H1 (cell line): ENCODE results near the gene SCN7A. TPM values are rescaled to one million over a fixed set of nuclear protein-coding genes. Genes with fewer than 3 reads are reported as not detected.
A peak's percentile ranks its signal among the peaks of the same experiment; 100 is the strongest.

Experiments
- ASH2L ChIP-seq: fragments of 200-600, 300-600 bp; sonication (generic); IDR thresholded peaks from one replicate; pipeline ENCODE4 v1.7.1; 2017; ENCODE audit warnings: low read length
- CBX8 ChIP-seq: fragments of 300-800, 300-1000 bp; sonication (generic); IDR thresholded peaks from 2 replicates; pipeline ENCODE4 v1.7.1; 2016; ENCODE audit warnings: low read depth, low read length, borderline replicate concordance
- CHD7 ChIP-seq: fragments of 300-600 bp; sonication (generic); IDR thresholded peaks from 2 replicates; pipeline ENCODE4 v1.7.1; 2012; ENCODE audit warnings: low read length, moderate library complexity, mild to moderate bottlenecking, inconsistent platforms; ENCODE audit not compliant: insufficient replicate concordance
- JUN ChIP-seq: IDR thresholded peaks from 2 replicates; pipeline ENCODE4 v1.6.1; 2011; ENCODE audit warnings: low read depth, mild to moderate bottlenecking, improper control_type of control experiment, low read length
- KDM5A ChIP-seq: fragments of 200-600 bp; IDR thresholded peaks from 2 replicates; pipeline ENCODE4 v1.7.1; 2012; ENCODE audit warnings: mild to moderate bottlenecking, low read length, inconsistent platforms, mixed read lengths
- RBBP5 ChIP-seq: IDR thresholded peaks from 2 replicates; pipeline ENCODE4 v1.7.1; 2012; ENCODE audit warnings: low read depth, mild to moderate bottlenecking, inconsistent platforms, low read length, moderate library complexity, borderline replicate concordance
- SIN3A ChIP-seq, 2 experiments: IDR thresholded peaks in 1 of 2; conservative IDR thresholded peaks in 1 of 2; 2 replicates each; pipeline ENCODE4 v1.6.1; 2011 to 2012; ENCODE audit warnings: low read length in 2 of 2, improper control_type of control experiment in 1 of 2, low read depth in 1 of 2, mild to moderate bottlenecking in 1 of 2
- polyA plus RNA-seq, 7 experiments: library from polyadenylated mRNA; depleted of rRNA in 3 of 7; stranded (reverse) in 5 of 7; unstranded in 2 of 7; fragments of >200 nt in 5 of 7; fragments of 200-250 nt in 2 of 7; gene quantifications; 1 replicate in 5 of 7; 2 replicates in 1 of 7; 4 replicates in 1 of 7; pipeline versions ENCODE4 v1.2.1 to v1.2.3, GENCODE V29; 2011 to 2013; ENCODE audit warnings: missing spikeins in 2 of 7, mixed read lengths in 2 of 7
- total RNA-seq: library from RNA; stranded (reverse); fragmentation: NEBNext Ultra II Directional; extraction: Animal tissue kit (Norgen Biotek cat#: 25700); gene quantifications from 2 replicates; pipeline ENCODE4 v1.2.1, GENCODE V29; 2021

SCN7A gene
- total and polyA plus RNA-seq, 2 of the 8 experiments (the other 6 are each of a cell fraction or from before 2014, with no cell fraction given) = 0.09 to 0.19 TPM

GRCh38 chr2:166375736-166376487, 118.1 kb downstream of the SCN7A start, which contains the start of gene SCN9A (continued):
- no peak for TF ChIP-seq CHD7
- TF ChIP-seq SIN3A (conservative IDR thresholded peaks at IDR 0.05 in 1 of 2, IDR thresholded peaks at IDR 0.05 in 1 of 2; ENCODE audit: low read depth in 1 of 2, low read length in 2 of 2) = peak; percentile 23 to 61; a peak in 1 of 4 replicates
- peak; percentile 96 for TF ChIP-seq ASH2L
- no peak for TF ChIP-seq KDM5A
- no peak for TF ChIP-seq JUN
- no peak for TF ChIP-seq CBX8
- peak; percentile 99; the same call in 1 of the 2 replicates for TF ChIP-seq RBBP5
